ENCODE measurements around the gene EPHA5.

The EPHA5 gene

DNA sequence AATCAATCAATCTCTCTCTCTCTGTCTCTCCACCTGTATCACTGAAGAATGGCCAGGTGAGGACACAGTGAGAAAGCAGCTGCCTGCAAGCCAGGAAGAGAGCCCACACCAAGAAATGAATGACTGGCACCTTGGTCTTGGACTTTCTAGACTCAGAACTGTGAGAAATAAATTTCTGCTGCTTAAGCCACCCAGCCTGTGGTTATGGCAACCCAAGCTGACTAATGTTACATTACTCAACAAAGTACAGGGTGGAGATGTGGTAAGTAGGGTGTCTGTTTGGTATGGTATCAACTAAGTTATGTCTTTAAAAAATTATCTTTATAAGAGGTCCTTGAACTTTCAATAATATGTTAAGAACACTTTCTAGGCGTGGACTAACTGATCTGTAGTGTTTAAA, 159.3 kb downstream of the EPHA5 start:
- H3K4me3 ChIP-seq (ENCODE audit: low read depth in 1 of 2, low read length in 2 of 2) = no peak overlapping the region
- H3K9ac ChIP-seq (ENCODE audit: low read depth, low read length) = no peak overlapping the region
- no peak overlapping the region for H2AFZ ChIP-seq (ENCODE audit: low read depth, low read length)
- H3K27ac ChIP-seq (ENCODE audit: low read length) = no peak overlapping the region
- TF ChIP-seq EZH2 (IDR thresholded peaks at IDR 0.05; ENCODE audit: borderline replicate concordance, low read depth, low read length, severe bottlenecking) = no peak
- TF ChIP-seq, protein P1, sequence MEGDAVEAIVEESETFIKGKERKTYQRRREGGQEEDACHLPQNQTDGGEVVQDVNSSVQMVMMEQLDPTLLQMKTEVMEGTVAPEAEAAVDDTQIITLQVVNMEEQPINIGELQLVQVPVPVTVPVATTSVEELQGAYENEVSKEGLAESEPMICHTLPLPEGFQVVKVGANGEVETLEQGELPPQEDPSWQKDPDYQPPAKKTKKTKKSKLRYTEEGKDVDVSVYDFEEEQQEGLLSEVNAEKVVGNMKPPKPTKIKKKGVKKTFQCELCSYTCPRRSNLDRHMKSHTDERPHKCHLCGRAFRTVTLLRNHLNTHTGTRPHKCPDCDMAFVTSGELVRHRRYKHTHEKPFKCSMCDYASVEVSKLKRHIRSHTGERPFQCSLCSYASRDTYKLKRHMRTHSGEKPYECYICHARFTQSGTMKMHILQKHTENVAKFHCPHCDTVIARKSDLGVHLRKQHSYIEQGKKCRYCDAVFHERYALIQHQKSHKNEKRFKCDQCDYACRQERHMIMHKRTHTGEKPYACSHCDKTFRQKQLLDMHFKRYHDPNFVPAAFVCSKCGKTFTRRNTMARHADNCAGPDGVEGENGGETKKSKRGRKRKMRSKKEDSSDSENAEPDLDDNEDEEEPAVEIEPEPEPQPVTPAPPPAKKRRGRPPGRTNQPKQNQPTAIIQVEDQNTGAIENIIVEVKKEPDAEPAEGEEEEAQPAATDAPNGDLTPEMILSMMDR (IDR thresholded peaks at IDR 0.05; ENCODE audit: borderline replicate concordance, extremely low read depth, low read length, poor library complexity, severe bottlenecking) = no peak
- peak; percentile 78 for ATAC-seq (ENCODE audit: insufficient read depth, low read depth)
- H3K4me2 ChIP-seq (ENCODE audit: insufficient read depth, low read length) = no peak overlapping the region
- H3K27me3 ChIP-seq (ENCODE audit: insufficient read depth, low read length, poor library complexity) = no peaks in the 10 kb centered on the region
- H3K36me3 ChIP-seq (ENCODE audit: insufficient read depth, low read length) = no peaks in the 10 kb centered on the region
- H3K4me1 ChIP-seq (ENCODE audit: insufficient read depth, low read length) = no peaks in the 10 kb centered on the region
- DNase-seq = no peak
- peaks cover 5% of the 10 kb centered on the region for H3K9me3 ChIP-seq (ENCODE audit: insufficient read depth, low read length, severe bottlenecking)
- no peaks in the 10 kb centered on the region for H4K20me1 ChIP-seq (ENCODE audit: insufficient read depth, low read length)
- no peaks in the 10 kb centered on the region for H3K79me2 ChIP-seq (ENCODE audit: insufficient read depth, low read length)

DNA sequence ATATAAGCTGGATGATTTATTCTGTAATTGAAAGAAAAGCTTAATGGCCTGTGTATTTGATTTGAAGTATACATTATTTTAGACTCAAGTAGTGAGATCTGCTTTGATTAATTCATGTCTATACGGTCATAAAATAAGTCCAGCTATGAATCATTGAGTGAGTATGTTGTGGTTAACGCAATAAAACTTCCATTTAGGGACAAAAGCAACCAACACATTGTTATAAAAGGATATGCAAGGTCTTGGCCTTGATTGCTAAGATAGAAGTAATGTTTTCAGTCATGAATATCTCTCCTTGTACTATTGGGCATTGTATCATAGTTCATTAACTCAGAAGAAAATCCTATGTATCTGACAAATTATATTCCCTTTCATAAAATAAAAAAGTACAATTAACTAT, 162.1 kb downstream of the EPHA5 start:
- no peak overlapping the region for H3K4me2 ChIP-seq (ENCODE audit: insufficient read depth, low read length)
- ATAC-seq (ENCODE audit: insufficient read depth, low read depth) (no peak), DNase-seq (no peak)
- H3K27me3 ChIP-seq (ENCODE audit: insufficient read depth, low read length, poor library complexity) = no peaks in the 10 kb centered on the region
- no peak overlapping the region for H2AFZ ChIP-seq (ENCODE audit: low read depth, low read length)
- no peaks in the 10 kb centered on the region for H3K4me1 ChIP-seq (ENCODE audit: insufficient read depth, low read length)
- TF ChIP-seq, protein P1 (IDR thresholded peaks at IDR 0.05; ENCODE audit: borderline replicate concordance, extremely low read depth, low read length, poor library complexity, severe bottlenecking) = no peak
- no peak for TF ChIP-seq EZH2 (IDR thresholded peaks at IDR 0.05; ENCODE audit: borderline replicate concordance, low read depth, low read length, severe bottlenecking)
- no peak overlapping the region for H3K9ac ChIP-seq (ENCODE audit: low read depth, low read length)
- peaks cover 5% of the 10 kb centered on the region for H3K9me3 ChIP-seq (ENCODE audit: insufficient read depth, low read length, severe bottlenecking)
- no peaks in the 10 kb centered on the region for H4K20me1 ChIP-seq (ENCODE audit: insufficient read depth, low read length)
- H3K36me3 ChIP-seq (ENCODE audit: insufficient read depth, low read length) = no peaks in the 10 kb centered on the region
- no peaks in the 10 kb centered on the region for H3K79me2 ChIP-seq (ENCODE audit: insufficient read depth, low read length)
- H3K27ac ChIP-seq (ENCODE audit: low read length) = no peak overlapping the region
- H3K4me3 ChIP-seq (ENCODE audit: low read depth in 1 of 2, low read length in 2 of 2) = no peak overlapping the region

DNA sequence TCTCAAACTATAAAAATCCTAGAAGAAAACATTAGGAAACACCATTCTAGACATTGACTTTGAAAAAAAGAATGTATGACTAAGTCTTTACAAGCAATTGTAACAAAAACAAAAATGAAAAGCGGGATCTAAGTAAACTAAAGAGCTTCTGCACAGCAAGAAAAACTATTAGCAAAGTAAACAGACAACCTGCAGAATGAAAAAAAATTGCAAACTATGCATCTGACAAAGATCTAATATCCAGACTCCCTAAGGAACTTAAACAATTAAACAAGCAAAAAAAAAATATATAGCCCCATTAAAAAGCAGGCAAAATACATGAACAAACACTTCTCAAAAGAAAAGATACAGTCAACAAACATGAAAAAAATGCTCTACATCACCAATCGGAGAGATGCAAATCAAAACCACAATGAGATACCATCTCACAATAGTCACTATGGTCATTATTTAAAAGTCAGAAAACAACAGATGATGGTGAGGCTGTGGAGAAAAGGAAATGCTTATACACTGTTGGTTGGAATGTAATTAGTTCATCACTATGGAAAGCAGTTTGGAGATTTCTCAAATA, 168.1 kb downstream of the EPHA5 start:
- H3K27me3 ChIP-seq (ENCODE audit: insufficient read depth, low read length, poor library complexity) = no peaks in the 10 kb centered on the region
- no peaks in the 10 kb centered on the region for H3K4me1 ChIP-seq (ENCODE audit: insufficient read depth, low read length)
- no peak overlapping the region for H3K27ac ChIP-seq (ENCODE audit: low read length)
- no peak for TF ChIP-seq EZH2 (IDR thresholded peaks at IDR 0.05; ENCODE audit: borderline replicate concordance, low read depth, low read length, severe bottlenecking)
- TF ChIP-seq, protein P1 (IDR thresholded peaks at IDR 0.05; ENCODE audit: borderline replicate concordance, extremely low read depth, low read length, poor library complexity, severe bottlenecking) = no peak
- H3K9me3 ChIP-seq (ENCODE audit: insufficient read depth, low read length, severe bottlenecking) = no peaks in the 10 kb centered on the region
- H2AFZ ChIP-seq (ENCODE audit: low read depth, low read length) = no peak overlapping the region
- H3K4me2 ChIP-seq (ENCODE audit: insufficient read depth, low read length) = no peak overlapping the region
- H3K9ac ChIP-seq (ENCODE audit: low read depth, low read length) = no peak overlapping the region
- DNase-seq = no peak
- H3K4me3 ChIP-seq (ENCODE audit: low read depth in 1 of 2, low read length in 2 of 2) = no peak overlapping the region
- H3K79me2 ChIP-seq (ENCODE audit: insufficient read depth, low read length) = no peaks in the 10 kb centered on the region
- no peaks in the 10 kb centered on the region for H3K36me3 ChIP-seq (ENCODE audit: insufficient read depth, low read length)
- ATAC-seq (ENCODE audit: insufficient read depth, low read depth) = no peak
- H4K20me1 ChIP-seq (ENCODE audit: insufficient read depth, low read length) = no peaks in the 10 kb centered on the region

DNA sequence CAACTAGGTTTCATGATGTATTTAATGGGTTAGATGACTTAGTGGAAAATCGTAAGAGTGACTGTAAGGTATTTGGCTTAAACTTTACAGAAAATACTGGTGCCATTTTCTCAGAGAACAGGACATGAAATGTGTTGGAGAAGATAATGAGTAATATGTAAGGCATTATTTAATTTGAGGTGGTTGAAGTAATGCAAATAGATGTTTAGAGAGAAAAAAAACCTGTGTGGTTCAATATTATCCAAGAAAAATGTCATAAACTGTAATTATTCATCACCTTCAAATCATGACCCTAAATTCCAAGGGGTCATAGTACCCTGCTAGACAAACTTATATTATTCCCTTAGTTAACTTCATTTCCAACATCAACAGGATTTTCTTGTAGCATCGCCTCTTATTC, 171.7 kb downstream of the EPHA5 start:
- H3K9me3 ChIP-seq (ENCODE audit: insufficient read depth, low read length, severe bottlenecking) = no peaks in the 10 kb centered on the region
- no peaks in the 10 kb centered on the region for H3K27me3 ChIP-seq (ENCODE audit: insufficient read depth, low read length, poor library complexity)
- no peaks in the 10 kb centered on the region for H3K79me2 ChIP-seq (ENCODE audit: insufficient read depth, low read length)
- no peak overlapping the region for H3K4me2 ChIP-seq (ENCODE audit: insufficient read depth, low read length)
- no peaks in the 10 kb centered on the region for H3K4me1 ChIP-seq (ENCODE audit: insufficient read depth, low read length)
- H3K27ac ChIP-seq (ENCODE audit: low read length) = no peak overlapping the region
- no peaks in the 10 kb centered on the region for H3K36me3 ChIP-seq (ENCODE audit: insufficient read depth, low read length)
- no peaks in the 10 kb centered on the region for H4K20me1 ChIP-seq (ENCODE audit: insufficient read depth, low read length)
- H3K4me3 ChIP-seq (ENCODE audit: low read depth in 1 of 2, low read length in 2 of 2) = no peak overlapping the region
- no peak overlapping the region for H3K9ac ChIP-seq (ENCODE audit: low read depth, low read length)
- no peak for DNase-seq
- TF ChIP-seq EZH2 (IDR thresholded peaks at IDR 0.05; ENCODE audit: borderline replicate concordance, low read depth, low read length, severe bottlenecking) = no peak
- TF ChIP-seq, protein P1 (IDR thresholded peaks at IDR 0.05; ENCODE audit: borderline replicate concordance, extremely low read depth, low read length, poor library complexity, severe bottlenecking) = no peak
- ATAC-seq (ENCODE audit: insufficient read depth, low read depth) = no peak
- no peak overlapping the region for H2AFZ ChIP-seq (ENCODE audit: low read depth, low read length)

Measured in DND-41 (cell line).